ENCODE results near the gene SMCP.

SMCP gene

DNA sequence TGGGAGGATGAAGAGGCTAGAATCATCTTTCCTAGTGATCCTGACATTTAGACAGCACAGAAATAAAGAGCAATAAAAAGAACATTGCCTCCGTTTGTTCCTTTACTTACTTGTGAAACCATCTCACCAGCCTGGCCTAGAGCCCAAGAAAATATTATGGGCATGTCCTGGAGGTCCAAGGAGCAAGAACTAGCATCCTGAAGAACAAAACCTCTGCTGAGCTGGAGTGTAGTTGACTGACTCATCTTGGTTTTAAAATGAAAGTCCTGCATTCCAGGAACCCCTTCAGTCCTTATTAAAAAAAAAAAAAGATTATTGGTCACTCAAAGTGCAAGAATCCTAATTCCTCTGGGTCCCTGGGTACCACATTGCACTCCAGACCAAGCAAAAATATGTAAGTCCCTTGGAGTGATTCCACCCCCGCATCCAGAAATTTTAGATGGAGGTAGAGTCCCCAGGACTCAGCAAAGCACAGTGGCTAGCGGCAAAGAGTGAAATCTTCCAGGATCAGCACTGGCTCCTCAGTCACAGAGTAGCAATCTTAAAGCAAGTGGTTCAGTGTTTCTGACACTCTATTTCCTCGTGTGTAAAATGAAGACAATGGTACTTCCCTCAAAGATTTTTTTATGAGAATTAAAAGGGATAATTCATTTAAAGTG is 7.0 kb downstream of the SMCP start:
- TF ChIP-seq RAD21 (IDR thresholded peaks at IDR 0.05; ENCODE audit: low read depth): no peak
- TF ChIP-seq CREB1 (IDR thresholded peaks at IDR 0.05; ENCODE audit: low read depth): no peak

- no peak for TF ChIP-seq USF1 (IDR thresholded peaks at IDR 0.05)
- no peak for TF ChIP-seq NFIC (IDR thresholded peaks at IDR 0.05)
Observed at GRCh38 chr1:152886085-152886484, 8.0 kb downstream of the SMCP start.

GRCh38 chr1:152886758-152887409 is 8.8 kb downstream of the SMCP start:
- no peak for TF ChIP-seq FOXM1 (IDR thresholded peaks at IDR 0.05; ENCODE audit: borderline replicate concordance, low read depth)
- no peak for TF ChIP-seq TCF12 (IDR thresholded peaks at IDR 0.05; ENCODE audit: low read depth)
- TF ChIP-seq ZBTB7A (IDR thresholded peaks at IDR 0.05; ENCODE audit: low read depth): no peak
- no peak for TF ChIP-seq CEBPB (IDR thresholded peaks at IDR 0.05)
- no peak for TF ChIP-seq REST (IDR thresholded peaks at IDR 0.05; ENCODE audit: low read depth)
- TF ChIP-seq USF1 (IDR thresholded peaks at IDR 0.05): no peak
- TF ChIP-seq RAD21 (IDR thresholded peaks at IDR 0.05; ENCODE audit: low read depth): no peak
- TF ChIP-seq, protein P1, sequence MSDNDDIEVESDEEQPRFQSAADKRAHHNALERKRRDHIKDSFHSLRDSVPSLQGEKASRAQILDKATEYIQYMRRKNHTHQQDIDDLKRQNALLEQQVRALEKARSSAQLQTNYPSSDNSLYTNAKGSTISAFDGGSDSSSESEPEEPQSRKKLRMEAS (IDR thresholded peaks at IDR 0.05): no peak
- no peak for TF ChIP-seq NFIC (IDR thresholded peaks at IDR 0.05)
- no peak for TF ChIP-seq EGR1 (IDR thresholded peaks at IDR 0.05)
- no peak for TF ChIP-seq TAF1 (IDR thresholded peaks at IDR 0.05; ENCODE audit: low read depth)
- TF ChIP-seq EP300 (IDR thresholded peaks at IDR 0.05; ENCODE audit: borderline replicate concordance): no peak

GRCh38 chr1:152888126-152888525 is 10.0 kb downstream of the SMCP start:
- TF ChIP-seq TAF1 (IDR thresholded peaks at IDR 0.05; ENCODE audit: low read depth): no peak
- no peak for TF ChIP-seq TCF12 (IDR thresholded peaks at IDR 0.05; ENCODE audit: low read depth)
- TF ChIP-seq YY1 (IDR thresholded peaks at IDR 0.05; ENCODE audit: low read depth): no peak
- no peak for TF ChIP-seq RAD21 (IDR thresholded peaks at IDR 0.05; ENCODE audit: low read depth)
- no peak for TF ChIP-seq TEAD4 (IDR thresholded peaks at IDR 0.05)
- TF ChIP-seq EP300 (IDR thresholded peaks at IDR 0.05; ENCODE audit: borderline replicate concordance): no peak
- no peak for TF ChIP-seq USF1 (IDR thresholded peaks at IDR 0.05)
- no peak for TF ChIP-seq CREB1 (IDR thresholded peaks at IDR 0.05; ENCODE audit: low read depth)
- TF ChIP-seq FOXM1 (IDR thresholded peaks at IDR 0.05; ENCODE audit: borderline replicate concordance, low read depth): no peak
- no peak for TF ChIP-seq REST (IDR thresholded peaks at IDR 0.05; ENCODE audit: low read depth)
- TF ChIP-seq CEBPB (IDR thresholded peaks at IDR 0.05): no peak
- TF ChIP-seq ZBTB7A (IDR thresholded peaks at IDR 0.05; ENCODE audit: low read depth): no peak
- TF ChIP-seq NFIC (IDR thresholded peaks at IDR 0.05): no peak
- TF ChIP-seq, protein P1 (IDR thresholded peaks at IDR 0.05): no peak
- no peak for TF ChIP-seq EGR1 (IDR thresholded peaks at IDR 0.05)

- TF ChIP-seq EP300 (IDR thresholded peaks at IDR 0.05; ENCODE audit: borderline replicate concordance) (no peak), ZBTB7A (IDR thresholded peaks at IDR 0.05; ENCODE audit: low read depth) (no peak), TEAD4 (IDR thresholded peaks at IDR 0.05) (no peak), CEBPB (IDR thresholded peaks at IDR 0.05) (no peak)
- TF ChIP-seq, protein P1 (IDR thresholded peaks at IDR 0.05): no peak
Observed at GRCh38 chr1:152899027-152899426, 20.9 kb downstream of the SMCP start.

- TF ChIP-seq TCF12 (IDR thresholded peaks at IDR 0.05; ENCODE audit: low read depth): no peak
- TF ChIP-seq NFIC (IDR thresholded peaks at IDR 0.05): no peak
- no peak for TF ChIP-seq REST (IDR thresholded peaks at IDR 0.05; ENCODE audit: low read depth)
- TF ChIP-seq CEBPB (IDR thresholded peaks at IDR 0.05): no peak
- TF ChIP-seq RAD21 (IDR thresholded peaks at IDR 0.05; ENCODE audit: low read depth): no peak
- TF ChIP-seq CREB1 (IDR thresholded peaks at IDR 0.05; ENCODE audit: low read depth): no peak
- TF ChIP-seq TEAD4 (IDR thresholded peaks at IDR 0.05): no peak
- TF ChIP-seq YY1 (IDR thresholded peaks at IDR 0.05; ENCODE audit: low read depth): no peak
- no peak for TF ChIP-seq FOXM1 (IDR thresholded peaks at IDR 0.05; ENCODE audit: borderline replicate concordance, low read depth)
- TF ChIP-seq EGR1 (IDR thresholded peaks at IDR 0.05): no peak
- TF ChIP-seq EP300 (IDR thresholded peaks at IDR 0.05; ENCODE audit: borderline replicate concordance): no peak
- TF ChIP-seq, protein P1 (IDR thresholded peaks at IDR 0.05): no peak
- no peak for TF ChIP-seq USF1 (IDR thresholded peaks at IDR 0.05)
- no peak for TF ChIP-seq ZBTB7A (IDR thresholded peaks at IDR 0.05; ENCODE audit: low read depth)
- no peak for TF ChIP-seq TAF1 (IDR thresholded peaks at IDR 0.05; ENCODE audit: low read depth)
Observed at GRCh38 chr1:152899883-152900282, 21.8 kb downstream of the SMCP start.
